GM12892 (cell line): ENCODE data around the gene UPP2.

ENCODE experiments used
- POLR2A ChIP-seq: IDR thresholded peaks from 2 replicates; pipeline ENCODE4 v1.6.1; 2011; ENCODE audit warnings: low read depth, low read length, control low read depth
- POLR2AphosphoS5 ChIP-seq: IDR thresholded peaks from 2 replicates; pipeline ENCODE4 v1.6.1; 2011; ENCODE audit warnings: low read depth, low read length, control low read depth
- TAF1 ChIP-seq: IDR thresholded peaks from 2 replicates; pipeline ENCODE4 v1.6.1; 2011; ENCODE audit warnings: low read depth, mild to moderate bottlenecking, control low read depth, low read length, borderline replicate concordance

- TF ChIP-seq POLR2AphosphoS5 = no peak
- no peak for TF ChIP-seq TAF1
- TF ChIP-seq POLR2A = no peak
These were observed 33.0 kb downstream of the UPP2 start for GRCh38 chr2:158134655-158135054.
